ENCODE results near the gene ZDHHC11B.

- TF ChIP-seq, protein P1, sequence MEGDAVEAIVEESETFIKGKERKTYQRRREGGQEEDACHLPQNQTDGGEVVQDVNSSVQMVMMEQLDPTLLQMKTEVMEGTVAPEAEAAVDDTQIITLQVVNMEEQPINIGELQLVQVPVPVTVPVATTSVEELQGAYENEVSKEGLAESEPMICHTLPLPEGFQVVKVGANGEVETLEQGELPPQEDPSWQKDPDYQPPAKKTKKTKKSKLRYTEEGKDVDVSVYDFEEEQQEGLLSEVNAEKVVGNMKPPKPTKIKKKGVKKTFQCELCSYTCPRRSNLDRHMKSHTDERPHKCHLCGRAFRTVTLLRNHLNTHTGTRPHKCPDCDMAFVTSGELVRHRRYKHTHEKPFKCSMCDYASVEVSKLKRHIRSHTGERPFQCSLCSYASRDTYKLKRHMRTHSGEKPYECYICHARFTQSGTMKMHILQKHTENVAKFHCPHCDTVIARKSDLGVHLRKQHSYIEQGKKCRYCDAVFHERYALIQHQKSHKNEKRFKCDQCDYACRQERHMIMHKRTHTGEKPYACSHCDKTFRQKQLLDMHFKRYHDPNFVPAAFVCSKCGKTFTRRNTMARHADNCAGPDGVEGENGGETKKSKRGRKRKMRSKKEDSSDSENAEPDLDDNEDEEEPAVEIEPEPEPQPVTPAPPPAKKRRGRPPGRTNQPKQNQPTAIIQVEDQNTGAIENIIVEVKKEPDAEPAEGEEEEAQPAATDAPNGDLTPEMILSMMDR (IDR thresholded peaks at IDR 0.05), result no peak
- no peak for TF ChIP-seq POLR2AphosphoS5 (IDR thresholded peaks at IDR 0.05)
Observed at GRCh38 chr5:763397-763796, 21.1 kb downstream of the ZDHHC11B start.

All from stomach (tissue), 4 donors.